PC-3 (cell line): Measurements from ENCODE around the gene DNAJA3. TPM values are rescaled to one million over a fixed set of nuclear protein-coding genes. Genes with fewer than 3 reads are reported as not detected.

Source experiments
- ATAC-seq: fragments of 200-7000 bp; cut with Tn5 transposase; 2 replicates; pipeline ENCODE4 v1.9.1; 2020; ENCODE audit warnings: mild to moderate bottlenecking, moderate library complexity
- BruUV-seq: library from RNA; stranded (reverse); fragments of 400-500 nt; replicated peaks from 2 replicates; lab custom pipeline; 2021; lab: Mats Ljungman, UMichigan
- CTCF ChIA-PET: fragments of 300-600 bp; sonication (Branson Sonifier 250); formaldehyde crosslinking; loops from one replicate; lab custom pipeline; 2022; ENCODE audit warnings: antibody characterized with exemption; lab: Charles Lee
- POLR2A ChIA-PET: fragments of 300-600 bp; sonication (Branson Sonifier 250); formaldehyde crosslinking; loops from one replicate; lab custom pipeline; 2022; ENCODE audit warnings: antibody characterized with exemption; ENCODE audit not compliant: unreplicated experiment; lab: Charles Lee
- DNase-seq: peaks from one replicate; pipeline ENCODE4 v3.0.0-alpha.2; 2015
- H2AFZ ChIP-seq: fragments of 300-600 bp; sonication (generic); 2 replicates; pipeline ENCODE4 v1.6.0; 2016; ENCODE audit warnings: antibody characterized with exemption, low read length
- H3F3A ChIP-seq: fragments of 300-600 bp; sonication (generic); one replicate; pipeline ENCODE4 v1.6.0; 2017; ENCODE audit warnings: antibody characterized with exemption, low read length, control low read depth, mild to moderate bottlenecking; ENCODE audit not compliant: unreplicated experiment
- H3K27ac ChIP-seq: fragments of 300-600 bp; sonication (generic); 2 replicates; pipeline ENCODE4 v1.5.1; 2016; ENCODE audit warnings: mild to moderate bottlenecking, low read length
- H3K27me3 ChIP-seq: fragments of 300-600 bp; sonication (generic); 2 replicates; pipeline ENCODE4 v1.6.1; 2016; ENCODE audit warnings: low read length, mixed read lengths
- H3K36me3 ChIP-seq: fragments of 300-600 bp; sonication (generic); 2 replicates; pipeline ENCODE4 v1.6.1; 2016; ENCODE audit warnings: low read depth, mixed run types, low read length, mixed read lengths
- H3K4me1 ChIP-seq: fragments of 300-600 bp; sonication (generic); 2 replicates; pipeline ENCODE4 v1.5.1; 2016; ENCODE audit warnings: low read length; ENCODE audit not compliant: insufficient read depth
- H3K4me2 ChIP-seq: fragments of 300-600 bp; sonication (generic); 2 replicates; pipeline ENCODE4 v1.6.0; 2016; ENCODE audit warnings: low read length
- H3K4me3 ChIP-seq: fragments of 300-600 bp; sonication (generic); 2 replicates; pipeline ENCODE4 v1.5.1; 2016; ENCODE audit warnings: mild to moderate bottlenecking, low read length, mixed read lengths
- H3K79me2 ChIP-seq: fragments of 300-600 bp; sonication (generic); 2 replicates; pipeline ENCODE4 v1.6.1; 2017; ENCODE audit warnings: low read length, mixed read lengths
- H3K9ac ChIP-seq: fragments of 300-600 bp; sonication (generic); 2 replicates; pipeline ENCODE4 v1.6.0; 2016; ENCODE audit warnings: mild to moderate bottlenecking, low read length
- H3K9me2 ChIP-seq: fragments of 300-600 bp; sonication (generic); replicated peaks from 2 replicates; pipeline ENCODE4 v1.6.1; 2016; ENCODE audit warnings: mixed run types, low read length, mixed read lengths
- H3K9me3 ChIP-seq: fragments of 300-600 bp; sonication (generic); 2 replicates; pipeline ENCODE4 v1.6.1; 2016; ENCODE audit warnings: low read length, mixed read lengths
- H4K20me1 ChIP-seq: fragments of 300-600 bp; sonication (generic); 2 replicates; pipeline ENCODE4 v1.6.1; 2016; ENCODE audit warnings: low read length, mixed read lengths
- EZH2 ChIP-seq: fragments of 300-600 bp; sonication (generic); IDR thresholded peaks from one replicate; pipeline ENCODE4 v1.6.1; 2017; ENCODE audit warnings: antibody characterized with exemption, mild to moderate bottlenecking, low read length; ENCODE audit not compliant: unreplicated experiment
- EZH2phosphoT487 ChIP-seq: fragments of 300-600 bp; sonication (generic); IDR thresholded peaks from 2 replicates; pipeline ENCODE4 v1.6.1; 2018; ENCODE audit warnings: mild to moderate bottlenecking, antibody characterized with exemption, low read length, borderline replicate concordance
- intact Hi-C: fragments of 100-400 bp; cut with micrococcal nuclease; formaldehyde crosslinking; loops from 2 replicates; pipeline ENCODE4 v1.9.0; 2023
- total RNA-seq: library from RNA; depleted of rRNA; stranded (reverse); fragments of >200 nt; gene quantifications from 2 replicates; pipeline ENCODE4 v1.2.3, GENCODE V29; 2014
- TF ChIP-seq, protein P1 (sequence below): fragments of 300-600 bp; sonication (generic); conservative IDR thresholded peaks from 2 replicates; pipeline ENCODE4 v1.5.1; 2017; ENCODE audit warnings: antibody characterized with exemption, low read depth, mild to moderate bottlenecking, low read length

DNAJA3 gene
- total RNA-seq, 1 experiment from 2014 or later = 123 TPM

DNA sequence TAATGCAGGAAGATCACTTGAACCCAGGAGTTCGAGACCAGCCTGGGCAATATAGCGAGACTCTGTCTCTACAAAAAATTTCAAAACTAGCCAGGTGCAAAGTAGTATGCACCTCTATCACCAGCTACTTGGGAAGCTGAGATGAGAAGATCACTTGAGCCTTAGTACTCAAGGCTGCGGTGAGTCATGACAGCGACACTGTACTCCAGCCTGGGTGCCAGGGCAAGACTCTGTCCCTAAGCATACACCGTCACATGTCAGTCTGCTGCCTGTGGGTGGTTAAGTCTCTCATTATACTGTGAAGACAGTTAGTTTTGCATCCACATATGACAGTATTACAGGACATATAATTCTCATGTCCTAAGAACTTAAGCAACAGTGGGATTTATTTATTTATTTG lies 27.0 kb downstream of the DNAJA3 start:
- H3K27ac ChIP-seq = no peak overlapping the region
- CTCF ChIA-PET = no interaction called here
- H3K27me3 ChIP-seq = no peaks in the 10 kb centered on the region
- H3K79me2 ChIP-seq = no peaks in the 10 kb centered on the region
- H4K20me1 ChIP-seq = no peaks in the 10 kb centered on the region
- ATAC-seq (no peak), DNase-seq (no peak)
- H3K36me3 ChIP-seq = peaks cover 16% of the 10 kb centered on the region; the same call in 1 of the 2 replicates
- POLR2A ChIA-PET = no interaction called here
- no peak overlapping the region for H3K4me2 ChIP-seq
- no peaks in the 10 kb centered on the region for H3K9me2 ChIP-seq
- no TSS peak for BruUV-seq
- no peaks in the 10 kb centered on the region for H3K9me3 ChIP-seq
- no peak overlapping the region for H2AFZ ChIP-seq
- no peak overlapping the region for H3K4me3 ChIP-seq
- H3F3A ChIP-seq = no peaks in the 10 kb centered on the region
- intact Hi-C loops = no loop called here
- no peak overlapping the region for H3K9ac ChIP-seq
- TF ChIP-seq, protein P1, sequence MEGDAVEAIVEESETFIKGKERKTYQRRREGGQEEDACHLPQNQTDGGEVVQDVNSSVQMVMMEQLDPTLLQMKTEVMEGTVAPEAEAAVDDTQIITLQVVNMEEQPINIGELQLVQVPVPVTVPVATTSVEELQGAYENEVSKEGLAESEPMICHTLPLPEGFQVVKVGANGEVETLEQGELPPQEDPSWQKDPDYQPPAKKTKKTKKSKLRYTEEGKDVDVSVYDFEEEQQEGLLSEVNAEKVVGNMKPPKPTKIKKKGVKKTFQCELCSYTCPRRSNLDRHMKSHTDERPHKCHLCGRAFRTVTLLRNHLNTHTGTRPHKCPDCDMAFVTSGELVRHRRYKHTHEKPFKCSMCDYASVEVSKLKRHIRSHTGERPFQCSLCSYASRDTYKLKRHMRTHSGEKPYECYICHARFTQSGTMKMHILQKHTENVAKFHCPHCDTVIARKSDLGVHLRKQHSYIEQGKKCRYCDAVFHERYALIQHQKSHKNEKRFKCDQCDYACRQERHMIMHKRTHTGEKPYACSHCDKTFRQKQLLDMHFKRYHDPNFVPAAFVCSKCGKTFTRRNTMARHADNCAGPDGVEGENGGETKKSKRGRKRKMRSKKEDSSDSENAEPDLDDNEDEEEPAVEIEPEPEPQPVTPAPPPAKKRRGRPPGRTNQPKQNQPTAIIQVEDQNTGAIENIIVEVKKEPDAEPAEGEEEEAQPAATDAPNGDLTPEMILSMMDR = no peak
- TF ChIP-seq EZH2 (no peak), EZH2phosphoT487 (no peak)
- H3K4me1 ChIP-seq = no peaks in the 10 kb centered on the region

- ATAC-seq (no peak), DNase-seq (no peak)
- Histone ChIP-seq H3K9me3 (no peaks in the 10 kb centered on the region), H2AFZ (no peak overlapping the region), H3K4me2 (no peak overlapping the region), H3K4me3 (no peak overlapping the region), H4K20me1 (no peaks in the 10 kb centered on the region), H3K9ac (no peak overlapping the region), H3K4me1 (no peaks in the 10 kb centered on the region), H3K79me2 (no peaks in the 10 kb centered on the region), H3K27ac (no peak overlapping the region), H3K27me3 (no peaks in the 10 kb centered on the region), H3F3A (no peaks in the 10 kb centered on the region), H3K36me3 (peaks cover 12% of the 10 kb centered on the region; the same call in 1 of the 2 replicates), H3K9me2 (no peaks in the 10 kb centered on the region)
- TF ChIP-seq, protein P1 = no peak
- TF ChIP-seq EZH2phosphoT487 (no peak), EZH2 (no peak)
- intact Hi-C loops = no loop called here
- ChIA-PET CTCF (no interaction called here), POLR2A (no interaction called here)
- no TSS peak for BruUV-seq
Measured at GRCh38 chr16:4454623-4455022, 29.0 kb downstream of the DNAJA3 start.

- no peak for TF ChIP-seq EZH2phosphoT487
- no peak for TF ChIP-seq EZH2
- TF ChIP-seq, protein P1 = no peak
- H3K27ac ChIP-seq = no peak overlapping the region
- H3K4me1 ChIP-seq = no peaks in the 10 kb centered on the region
- ChIA-PET POLR2A (no interaction called here), CTCF (no interaction called here)
- H3K9ac ChIP-seq = no peak overlapping the region
- H3F3A ChIP-seq = no peaks in the 10 kb centered on the region
- no peak overlapping the region for H2AFZ ChIP-seq
- H3K79me2 ChIP-seq = no peaks in the 10 kb centered on the region
- intact Hi-C loops = no loop called here
- no peaks in the 10 kb centered on the region for H3K9me3 ChIP-seq
- no peak overlapping the region for H3K4me3 ChIP-seq
- no peaks in the 10 kb centered on the region for H3K27me3 ChIP-seq
- H3K4me2 ChIP-seq = no peak overlapping the region
- no peaks in the 10 kb centered on the region for H4K20me1 ChIP-seq
- DNase-seq = no peak
- no peaks in the 10 kb centered on the region for H3K9me2 ChIP-seq
- H3K36me3 ChIP-seq = peaks cover 12% of the 10 kb centered on the region; the same call in 1 of the 2 replicates
- ATAC-seq = no peak
- no TSS peak for BruUV-seq
Measured at GRCh38 chr16:4455081-4455480, 29.4 kb downstream of the DNAJA3 start.
